NT2/D1 (cell line): Measurements from ENCODE around the gene ORC1.

ENCODE experiments used
- YY1 ChIP-seq: IDR thresholded peaks from 2 replicates; pipeline ENCODE4 v1.6.1; 2011; ENCODE audit not compliant: insufficient read length, insufficient read depth
- ZNF274 ChIP-seq: IDR thresholded peaks from 2 replicates; pipeline ENCODE4 v1.6.1; 2011; ENCODE audit warnings: mild to moderate bottlenecking, low read depth, low read length

DNA sequence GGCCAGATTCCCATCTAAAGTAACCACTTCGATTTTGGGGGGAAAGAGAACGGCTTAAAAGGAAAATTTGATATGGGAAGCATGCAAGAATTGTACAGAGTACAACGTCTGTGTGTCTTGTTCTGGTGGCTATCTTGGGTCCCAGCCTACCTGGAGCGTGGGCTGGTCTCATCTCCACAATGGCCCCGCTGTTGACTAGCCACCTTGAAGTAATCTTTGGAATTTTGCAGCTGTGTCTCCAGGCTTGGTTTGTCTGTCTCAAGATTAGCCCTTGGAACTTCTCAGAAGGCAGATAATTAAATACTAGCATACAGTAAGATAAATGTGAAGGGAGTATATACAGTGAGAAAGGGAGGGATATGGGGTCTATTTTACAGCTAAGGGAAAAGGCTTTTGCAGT is 37.0 kb downstream of the ORC1 start:
- no peak for TF ChIP-seq ZNF274
- no peak for TF ChIP-seq YY1
